T-helper 9 cell (primary cell): Measurements from ENCODE around the gene TFAP2E.

Experiments
- DNase-seq: peaks from one replicate; pipeline ENCODE4 v3.0.0-alpha.2; 2020
- total RNA-seq, 2 donors: gene quantifications; one replicate each; lab custom pipeline; 2026; lab: John Stamatoyannopoulos, UW

Gene TFAP2E
- 1.9 to 2.0 reads per million in 2 donors for total RNA-seq

DNA sequence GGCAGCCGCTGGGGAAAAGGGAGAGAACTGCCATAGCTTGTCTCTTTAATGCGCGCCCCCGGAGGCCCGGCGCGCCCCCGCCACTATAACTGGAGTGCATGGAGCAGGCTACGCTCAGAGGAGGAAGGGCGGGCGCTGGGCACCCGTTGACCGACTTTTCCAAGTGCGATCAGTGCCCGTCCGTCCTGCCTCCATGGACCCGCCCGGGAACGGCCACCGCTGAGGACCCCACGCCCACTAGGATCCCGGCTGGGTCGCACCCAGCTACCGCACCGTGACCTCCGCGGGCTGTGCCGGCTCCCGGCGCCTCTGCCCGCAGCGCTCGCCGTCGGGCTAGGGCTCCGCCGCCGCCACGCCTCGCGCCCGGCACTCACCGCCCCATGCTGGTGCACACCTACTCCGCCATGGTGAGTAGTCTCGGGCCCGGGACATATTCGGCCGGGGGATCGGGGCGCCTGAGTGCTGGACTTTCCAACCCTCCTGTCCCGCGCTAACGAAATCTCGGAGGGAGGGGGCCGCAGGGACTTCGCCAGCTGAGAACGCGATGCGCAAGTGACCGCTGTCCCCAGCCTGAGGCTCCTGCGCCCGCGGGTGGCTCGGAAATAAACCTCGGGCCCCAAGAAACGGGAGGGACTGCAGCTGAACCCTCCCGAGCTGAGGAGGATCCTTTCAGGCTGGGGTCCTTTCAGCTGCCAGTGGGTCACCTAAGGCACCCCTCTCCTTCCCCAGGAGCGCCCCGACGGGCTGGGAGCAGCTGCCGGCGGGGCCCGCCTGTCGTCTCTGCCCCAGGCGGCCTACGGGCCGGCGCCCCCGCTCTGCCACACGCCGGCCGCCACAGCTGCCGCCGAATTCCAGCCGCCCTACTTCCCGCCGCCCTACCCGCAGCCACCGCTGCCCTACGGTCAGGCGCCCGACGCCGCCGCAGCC is at the start of gene TFAP2E:
Gene TFAP2E, plus strand, starts transcription at position 117 of the 927 bp plus-strand sequence. Its CDS starts 264 bp downstream, at position 381.
- DNase-seq = no peak

- DNase-seq = no peak
These were observed 49.0 kb upstream of the TFAP2E start for GRCh38 chr1:35524106-35524505.

- DNase-seq = no peak
These were observed 42.9 kb upstream of the TFAP2E start for GRCh38 chr1:35530168-35530567.

DNA sequence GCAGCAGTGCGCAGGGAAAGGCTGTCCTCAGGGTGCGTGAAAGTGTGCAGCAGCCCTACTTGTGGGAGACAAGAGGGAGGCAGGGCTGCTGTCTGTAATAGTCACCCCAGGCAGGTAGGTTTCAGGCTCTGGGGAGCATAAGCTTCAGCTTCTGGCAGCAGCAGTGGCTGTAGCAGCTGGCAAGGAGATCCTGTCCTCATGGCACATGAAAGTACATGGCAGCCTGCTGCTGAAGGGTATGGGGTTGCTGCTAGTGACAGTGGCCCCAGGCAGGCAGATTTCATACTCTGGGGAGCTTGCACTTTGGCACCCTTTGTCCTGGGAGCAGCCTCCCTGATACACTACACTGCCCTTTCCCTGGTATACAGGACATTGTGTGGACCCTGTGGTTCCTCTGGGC is 42.2 kb upstream of the TFAP2E start:
- no peak for DNase-seq

GRCh38 chr1:35531368-35531767 is 41.7 kb upstream of the TFAP2E start:
- no peak for DNase-seq

GRCh38 chr1:35532497-35533223 is 40.5 kb upstream of the TFAP2E start:
- DNase-seq = no peak

- DNase-seq = no peak
These were observed 39.5 kb upstream of the TFAP2E start for GRCh38 chr1:35533586-35533985.

DNA sequence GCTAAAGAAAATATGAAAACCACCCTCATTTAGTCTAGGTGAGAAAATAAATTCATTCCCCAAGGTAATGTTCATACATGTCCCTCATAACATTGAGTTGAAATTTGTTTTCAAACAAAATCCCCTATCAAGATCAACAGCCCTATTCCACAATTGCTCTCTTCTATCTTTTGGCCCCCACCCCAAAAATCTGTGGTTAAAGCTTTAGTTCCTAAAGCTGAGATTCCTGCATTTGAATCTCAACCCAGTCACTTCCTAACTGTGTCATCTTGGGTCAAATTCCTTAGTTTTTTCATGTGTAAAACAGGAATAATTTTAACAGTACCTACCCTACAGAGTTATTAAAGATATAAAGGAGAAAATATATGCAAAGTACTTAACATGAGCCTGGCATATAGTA is 37.9 kb upstream of the TFAP2E start:
- DNase-seq = no peak

DNA sequence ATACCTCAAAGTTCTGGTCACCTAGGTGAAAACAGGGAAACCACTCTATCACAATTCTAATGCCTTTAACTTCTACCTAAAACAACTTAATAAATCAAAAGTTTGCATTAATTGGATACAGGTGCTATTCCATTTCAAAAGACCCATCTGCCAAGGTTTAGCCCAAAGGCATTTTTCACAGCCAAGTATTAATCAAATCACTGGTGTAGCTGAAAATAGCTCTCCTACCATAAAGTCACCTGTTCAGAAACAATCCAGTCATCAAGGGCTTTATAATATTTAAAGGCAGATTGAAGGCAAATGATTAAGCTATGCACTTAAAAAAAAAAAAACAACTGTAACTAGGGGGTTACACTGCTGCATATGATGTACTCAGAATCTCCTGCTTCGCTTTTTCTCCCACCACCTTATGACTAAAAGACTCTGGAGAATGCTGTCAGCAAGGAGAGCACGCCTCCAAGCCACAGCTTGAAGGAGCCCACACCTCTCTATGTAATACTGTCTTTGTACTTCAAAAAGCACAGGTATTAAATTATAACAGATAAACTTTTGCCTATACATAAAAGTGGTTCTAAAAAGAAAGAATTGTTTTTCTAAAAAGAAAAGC is 36.5 kb upstream of the TFAP2E start:
- no peak for DNase-seq

DNA sequence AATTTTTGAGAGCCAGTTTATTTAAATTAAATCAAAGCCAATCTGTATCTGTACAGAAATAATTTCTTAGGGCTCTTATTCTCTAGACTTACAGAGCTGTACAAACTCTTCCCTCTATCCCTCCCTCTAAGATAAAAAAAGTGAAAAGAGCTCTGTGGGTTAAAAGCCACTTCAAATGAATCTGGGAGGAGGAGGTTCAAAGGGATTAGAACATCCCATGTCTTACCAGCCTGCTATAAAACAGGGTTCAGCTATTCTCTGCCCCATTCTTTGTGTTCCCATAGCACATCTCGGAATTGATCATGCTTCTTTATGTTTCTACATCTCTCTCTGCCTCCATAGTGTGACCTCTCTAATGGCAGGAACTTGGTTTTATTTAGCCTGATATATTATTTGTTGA is 35.3 kb upstream of the TFAP2E start:
- DNase-seq = no peak

DNA sequence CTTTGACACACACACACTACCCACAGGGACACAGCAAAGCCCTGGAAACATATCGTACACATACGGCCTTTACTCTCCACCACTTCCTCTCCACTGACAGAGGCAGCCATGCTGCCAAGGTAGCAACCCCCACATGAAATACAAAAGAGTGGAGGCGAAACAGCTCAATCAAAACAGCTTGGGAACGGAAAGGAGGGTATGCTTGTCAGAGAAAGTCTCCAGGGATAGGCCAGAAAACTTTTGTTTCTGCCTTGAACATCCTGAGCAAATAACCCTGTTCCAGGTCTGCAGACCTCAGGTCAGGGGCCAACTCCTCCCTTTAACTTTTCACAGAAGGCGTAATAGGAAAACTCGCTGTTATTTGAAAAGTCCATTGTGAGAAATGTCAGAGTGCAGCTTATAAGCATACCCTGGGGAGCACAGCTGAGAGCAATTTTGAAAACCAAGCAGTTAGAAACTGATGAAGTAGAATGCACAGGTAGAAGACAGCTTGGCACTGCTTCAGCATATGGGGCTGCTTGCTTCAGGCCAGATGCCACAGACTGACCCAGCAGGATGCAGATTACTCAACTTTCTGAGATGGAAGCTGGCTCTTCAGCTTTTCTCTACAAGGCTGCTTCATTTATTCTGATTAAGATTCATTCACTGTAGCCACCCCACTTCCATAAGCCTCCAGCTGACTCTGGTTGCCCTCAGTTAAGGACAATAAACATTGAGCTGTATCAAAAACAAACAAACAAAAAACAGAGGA is 33.9 kb upstream of the TFAP2E start:
- no peak for DNase-seq

GRCh38 chr1:35539824-35540261 is 33.3 kb upstream of the TFAP2E start:
- no peak for DNase-seq

- no peak for DNase-seq
These were observed 28.1 kb upstream of the TFAP2E start for GRCh38 chr1:35544976-35545375.

- DNase-seq = no peak
These were observed 26.5 kb upstream of the TFAP2E start for GRCh38 chr1:35546614-35547013.

- DNase-seq = no peak
These were observed 19.3 kb upstream of the TFAP2E start for GRCh38 chr1:35553851-35554250.

DNA sequence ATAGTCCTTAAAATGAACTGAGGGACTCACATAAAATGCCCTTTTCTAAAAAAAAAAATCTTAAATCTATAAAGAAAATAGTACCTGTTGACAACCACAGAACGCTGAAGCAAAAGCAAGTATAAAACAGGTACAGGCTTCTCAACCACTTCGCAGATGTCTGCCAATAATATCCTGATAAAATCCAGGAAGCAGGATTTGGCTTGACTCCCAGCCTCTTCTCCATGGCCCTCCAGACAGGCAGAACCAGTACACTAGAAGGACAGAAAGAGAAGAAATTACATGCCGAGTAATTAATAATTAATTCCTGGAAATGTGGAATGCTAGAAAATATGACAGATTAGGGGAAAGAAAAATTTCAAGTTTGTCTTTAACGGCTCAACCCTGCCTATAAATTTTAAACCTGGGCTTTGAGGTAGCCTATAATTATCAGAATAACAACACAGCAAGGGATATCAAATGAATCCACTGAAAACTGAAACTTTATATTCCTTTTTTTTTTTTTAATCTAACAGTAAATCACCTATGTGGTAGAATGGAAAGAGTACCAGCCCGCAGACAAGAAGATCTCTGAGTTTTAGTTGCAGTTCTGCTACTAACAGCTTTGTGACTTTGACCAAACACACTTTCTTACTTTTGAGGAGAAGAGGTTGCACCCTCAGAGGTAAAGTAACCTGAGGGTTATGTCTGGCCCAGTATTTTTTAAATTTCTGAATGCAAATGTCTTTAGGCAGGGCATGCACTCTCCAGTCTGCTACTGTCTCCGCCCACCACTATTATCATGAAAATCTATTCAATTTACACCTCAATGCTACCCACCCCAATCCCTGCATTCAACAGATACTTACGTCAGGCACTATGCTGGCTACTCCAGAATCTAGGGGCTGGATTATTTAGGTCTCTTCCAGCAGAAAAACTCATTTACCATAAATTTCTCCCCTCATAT is 18.6 kb upstream of the TFAP2E start:
- DNase-seq = no peak

GRCh38 chr1:35555212-35555584 is 17.9 kb upstream of the TFAP2E start:
- no peak for DNase-seq

DNA sequence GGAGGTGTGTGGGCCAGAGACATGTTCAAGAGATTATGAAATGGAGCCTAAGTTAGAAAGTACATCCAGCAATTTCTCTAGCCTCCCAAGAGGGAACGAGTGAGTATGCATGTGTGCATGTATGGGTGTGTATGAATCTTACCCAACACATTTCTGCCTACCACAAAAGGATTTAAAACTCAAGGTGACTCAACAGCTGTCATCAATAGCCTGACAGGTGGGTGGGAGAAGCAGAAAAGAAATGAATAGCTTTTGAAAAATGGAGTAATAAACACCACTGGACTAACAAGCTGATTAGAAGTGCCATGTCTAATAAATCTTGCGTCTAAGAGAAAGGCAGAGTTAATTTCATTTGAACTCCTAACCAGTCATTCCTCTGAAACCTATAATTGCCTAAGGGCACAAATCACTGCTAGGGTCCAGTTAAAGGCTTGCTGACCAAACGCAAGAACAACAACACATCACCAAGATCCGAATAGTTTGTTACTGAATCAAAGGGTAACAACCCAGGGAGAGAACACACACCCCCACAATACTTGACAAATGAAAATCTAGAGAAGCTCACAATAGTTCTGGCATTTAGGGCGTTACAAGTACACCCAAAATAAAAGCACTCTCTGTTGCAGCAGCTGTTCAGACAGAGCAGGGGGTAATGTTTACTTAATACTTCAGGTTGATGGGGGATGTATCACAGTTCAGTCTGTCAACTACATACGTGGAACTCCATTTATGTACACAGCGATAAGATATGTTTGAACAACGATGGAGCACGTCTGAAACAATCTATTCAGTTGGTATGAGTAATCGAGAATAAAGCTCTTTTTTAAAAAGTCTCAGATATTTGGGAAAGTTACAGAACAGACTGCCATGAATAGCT is 17.3 kb upstream of the TFAP2E start:
- no peak for DNase-seq

GRCh38 chr1:35556484-35557117 is 16.5 kb upstream of the TFAP2E start:
- DNase-seq = no peak

DNA sequence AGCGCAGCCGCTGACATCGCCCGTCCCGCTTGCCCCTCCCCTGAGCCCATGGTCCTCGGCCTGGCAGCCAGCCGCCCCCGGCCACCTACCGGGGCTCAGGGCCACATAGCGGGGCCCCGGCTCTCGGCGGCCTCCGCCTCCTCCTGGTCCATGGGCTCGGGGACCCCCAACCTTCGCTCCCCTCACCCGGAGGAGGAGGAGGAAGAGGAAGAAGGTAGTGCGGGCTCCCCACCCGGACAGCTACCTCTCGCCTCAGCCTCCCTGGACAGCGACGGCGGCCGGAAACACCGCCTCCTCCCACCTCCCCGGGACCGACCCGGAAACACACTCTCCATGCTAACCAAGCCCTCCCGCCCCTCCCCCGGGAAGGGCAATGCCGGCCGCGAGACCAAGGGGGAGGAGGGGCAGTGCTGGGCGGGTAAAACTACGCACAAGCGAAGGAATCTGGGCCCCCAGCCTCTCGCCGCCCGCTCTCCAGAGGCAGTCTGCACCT is 15.9 kb upstream of the TFAP2E start, which contains the start of gene KIAA0319L:
Gene KIAA0319L, minus strand, starts transcription at position 286 of the 493 bp plus-strand sequence. CDS start 2,912 bp downstream, outside the sequence.
- no peak for DNase-seq
